NAMALWA (cell line): ENCODE measurements around the gene GTSF1L.

Experiments
- DNase-seq: peaks from one replicate; pipeline ENCODE4 v3.0.0-alpha.2; 2015; ENCODE audit warnings: low spot score

Gene GTSF1L

DNA sequence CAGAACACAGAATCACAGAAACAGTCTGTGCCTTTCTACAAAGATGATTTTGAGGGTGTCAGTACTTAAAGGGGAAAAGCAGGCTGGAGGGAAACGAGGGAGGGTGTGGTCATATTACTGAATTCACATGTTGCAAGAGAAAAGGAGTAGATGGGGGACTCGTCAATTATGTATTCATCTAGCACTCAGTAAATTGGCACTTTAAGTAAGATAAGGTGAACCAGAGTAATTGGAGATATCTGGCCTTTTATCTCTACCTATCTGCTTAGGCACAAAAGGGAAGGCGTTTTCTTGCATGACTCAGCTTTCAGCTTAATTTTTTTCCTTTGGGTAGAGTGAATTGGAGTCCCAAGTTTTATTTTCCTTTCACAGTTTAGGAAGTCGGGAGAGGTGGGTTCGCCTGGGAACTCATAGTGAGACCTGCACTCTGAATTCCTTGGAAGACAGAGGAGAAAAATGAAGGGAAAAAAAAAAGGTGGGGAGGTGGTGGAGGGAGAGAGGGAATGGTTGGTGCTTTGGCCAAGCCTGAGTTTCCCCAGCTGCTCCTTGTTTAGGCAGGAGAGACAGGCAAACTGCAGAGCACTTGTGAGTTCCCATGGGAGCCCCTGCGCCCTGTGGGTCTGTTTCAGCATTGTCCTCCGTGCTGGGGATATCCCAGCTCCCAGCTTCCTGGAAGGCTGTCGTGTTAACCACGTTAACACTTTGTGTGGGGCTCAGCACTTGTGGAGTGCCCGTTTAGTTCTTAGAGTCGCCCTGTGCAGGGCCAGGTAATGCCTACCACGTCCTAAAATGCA is 19.7 kb upstream of the GTSF1L start:
- DNase-seq: no peak

DNA sequence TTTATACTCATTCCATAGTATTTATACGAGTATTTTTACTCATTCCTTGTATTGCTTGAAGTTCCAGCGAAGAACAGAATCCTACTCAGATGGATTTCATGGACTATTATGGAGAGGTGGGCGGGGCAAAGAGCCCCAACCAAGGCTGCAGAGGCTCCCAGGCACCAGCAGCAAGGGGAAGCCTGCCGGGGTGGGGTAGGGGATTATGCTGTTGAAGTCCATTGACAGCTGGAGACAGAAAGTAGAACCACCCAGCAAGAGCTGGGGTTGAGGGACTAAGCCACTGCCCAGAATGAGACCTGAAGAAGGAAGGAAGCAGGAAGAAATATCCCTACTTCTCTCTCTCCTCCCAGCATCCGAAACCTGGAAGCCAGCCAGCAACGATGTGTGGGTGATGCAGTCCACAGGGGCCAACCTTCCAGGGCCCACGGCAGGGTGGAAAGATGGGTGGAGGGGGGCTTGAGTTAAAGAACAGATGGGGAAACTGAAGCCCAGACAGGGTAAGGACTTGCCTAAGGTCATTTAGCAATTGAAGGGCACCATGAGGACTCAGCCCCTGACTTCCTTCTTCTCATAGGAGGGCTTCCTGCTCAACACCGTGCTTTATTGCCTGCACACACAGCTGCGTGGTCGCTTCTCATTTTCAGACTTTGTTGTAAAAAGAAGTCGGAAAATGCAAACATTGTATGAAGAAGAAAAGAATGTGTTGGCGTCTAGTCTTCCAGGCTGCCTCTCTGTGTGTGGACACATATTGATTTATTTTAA is 18.3 kb upstream of the GTSF1L start:
- peak; percentile 25 for DNase-seq

DNA sequence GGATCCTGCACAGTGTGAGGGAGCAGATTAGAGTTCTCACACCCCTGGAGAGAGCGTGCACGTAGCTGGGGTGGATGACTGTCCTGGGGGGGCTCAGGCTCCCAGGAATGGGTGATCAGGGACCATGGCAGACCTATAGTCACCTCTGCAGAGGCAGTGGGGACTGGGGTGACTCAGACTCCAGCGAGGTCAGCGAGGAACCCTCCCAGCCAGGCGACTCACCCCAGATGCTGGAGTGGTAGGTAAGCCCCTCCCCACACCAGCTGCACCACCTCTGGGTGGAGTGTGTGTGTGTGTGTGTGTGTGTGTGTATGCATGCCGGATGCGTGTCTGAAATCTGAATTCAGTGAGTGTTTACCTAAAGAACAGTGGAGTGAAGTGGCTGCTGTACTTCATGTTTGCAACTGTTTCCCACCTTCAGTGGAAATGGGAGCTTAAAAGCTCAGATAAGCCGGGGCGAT is 17.4 kb upstream of the GTSF1L start:
- DNase-seq: no peak

DNA sequence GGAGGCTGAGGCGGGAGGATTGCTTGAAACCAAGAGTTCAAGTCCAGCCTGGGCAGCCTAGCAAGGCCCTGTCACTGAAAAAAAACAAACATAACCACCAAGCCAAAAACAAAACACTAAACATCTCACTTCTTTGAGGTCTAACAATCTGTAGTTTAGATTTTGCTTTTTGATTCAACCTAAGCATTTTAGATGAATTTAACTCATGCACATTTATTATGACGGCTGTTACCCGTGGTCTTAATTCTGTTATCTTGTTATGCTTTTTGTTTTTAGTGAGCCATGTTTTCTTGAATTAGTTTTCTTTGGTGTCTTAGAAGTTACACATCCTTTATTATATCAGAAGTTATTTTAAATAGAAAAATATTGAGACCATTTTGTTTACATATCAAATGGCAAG is 13.8 kb upstream of the GTSF1L start:
- no peak for DNase-seq

DNA sequence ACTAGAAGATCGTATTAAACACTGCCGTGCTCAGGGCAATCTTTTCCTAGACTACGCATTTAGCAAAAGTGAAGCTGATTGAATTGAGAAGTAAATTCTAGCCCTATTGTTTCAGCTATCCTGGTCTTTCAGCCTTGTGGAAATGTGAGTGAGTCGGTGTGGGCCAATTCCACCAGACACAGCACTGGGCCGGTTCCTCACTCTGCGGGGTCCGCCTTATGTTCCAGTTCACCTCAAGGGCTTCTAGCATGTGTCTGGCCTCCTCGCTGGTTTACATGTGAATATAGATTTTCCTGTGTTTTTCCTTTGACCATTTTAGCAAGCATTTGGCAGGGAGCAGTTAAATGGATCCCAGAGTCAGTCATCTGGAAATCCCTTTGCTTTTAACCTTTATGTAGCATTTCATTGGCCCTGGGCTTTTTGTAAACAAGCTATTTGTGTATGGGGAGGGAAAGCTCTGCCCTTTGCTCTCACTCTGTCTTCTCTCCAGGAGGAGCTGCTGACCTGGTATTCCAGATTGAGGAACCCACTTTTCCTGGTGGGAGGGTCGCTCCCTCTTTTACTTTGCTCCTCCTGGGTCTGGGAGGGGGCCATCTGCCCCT is 12.4 kb upstream of the GTSF1L start:
- DNase-seq: no peak

DNA sequence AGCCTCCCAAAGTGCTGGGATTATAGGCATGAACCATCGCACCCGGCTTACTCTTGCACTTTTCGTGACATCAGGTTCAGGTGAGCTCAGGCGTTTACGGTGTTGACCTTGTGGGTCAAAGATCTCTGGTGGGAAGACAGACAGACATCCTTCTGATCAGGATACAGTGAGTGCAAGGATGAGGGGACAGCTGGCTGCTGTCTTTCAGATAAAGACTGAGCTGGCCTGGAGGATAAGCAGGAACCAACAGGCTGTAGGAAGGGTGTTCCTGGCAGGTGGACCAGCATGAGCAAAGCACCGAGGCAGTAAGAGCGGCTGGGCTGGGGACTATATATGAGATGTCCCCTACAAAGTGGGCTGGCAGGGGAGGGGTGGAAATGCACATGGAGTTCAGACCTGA is 11.1 kb upstream of the GTSF1L start:
- DNase-seq: no peak

DNA sequence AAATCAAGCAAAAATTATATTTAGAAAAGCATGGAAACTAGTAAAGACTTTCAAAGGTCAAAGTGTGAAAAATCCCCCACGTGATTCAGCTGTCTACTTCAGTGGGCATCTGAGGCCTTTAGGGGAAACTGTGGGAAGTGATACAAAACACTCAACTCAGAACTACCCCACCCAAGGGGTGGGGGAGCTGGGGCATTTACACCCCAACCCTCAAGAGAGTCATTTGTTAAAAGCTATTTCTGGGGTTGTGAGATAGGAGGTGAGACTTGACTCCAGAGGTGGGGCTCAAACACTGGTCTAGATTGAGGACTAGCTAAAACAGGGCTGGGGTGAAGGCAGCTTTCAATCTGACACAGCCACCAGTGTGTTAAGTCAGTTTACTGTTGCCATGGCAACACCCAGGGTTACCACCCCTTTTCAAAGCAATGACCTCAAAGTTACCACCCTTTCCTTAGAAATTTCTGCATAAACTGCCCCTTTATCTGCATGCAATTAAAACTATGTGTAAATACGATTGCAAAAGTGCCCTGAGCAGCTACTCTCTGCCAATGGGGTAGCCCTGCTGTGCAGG is 9.9 kb upstream of the GTSF1L start:
- peak; percentile 57 for DNase-seq

DNA sequence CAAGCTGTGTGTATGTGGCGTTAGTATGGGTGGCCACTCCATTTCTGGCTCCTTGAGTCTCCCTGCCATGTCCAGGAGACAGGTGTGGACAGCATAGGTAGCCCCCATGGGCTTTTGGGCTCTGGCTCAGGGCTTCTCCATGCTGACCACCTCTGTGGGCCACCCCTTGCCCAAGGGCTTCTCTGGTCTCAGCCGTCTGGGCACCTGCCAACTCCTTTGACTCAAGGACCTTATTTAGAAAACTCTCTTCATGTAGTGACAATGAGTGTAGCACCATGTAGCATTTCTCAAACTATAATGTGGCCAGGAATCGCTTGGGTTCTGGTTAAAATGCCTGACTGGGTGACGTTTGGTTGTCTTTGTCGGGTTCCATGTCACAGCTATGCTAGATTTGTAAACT is 5.1 kb upstream of the GTSF1L start:
- DNase-seq: no peak

DNA sequence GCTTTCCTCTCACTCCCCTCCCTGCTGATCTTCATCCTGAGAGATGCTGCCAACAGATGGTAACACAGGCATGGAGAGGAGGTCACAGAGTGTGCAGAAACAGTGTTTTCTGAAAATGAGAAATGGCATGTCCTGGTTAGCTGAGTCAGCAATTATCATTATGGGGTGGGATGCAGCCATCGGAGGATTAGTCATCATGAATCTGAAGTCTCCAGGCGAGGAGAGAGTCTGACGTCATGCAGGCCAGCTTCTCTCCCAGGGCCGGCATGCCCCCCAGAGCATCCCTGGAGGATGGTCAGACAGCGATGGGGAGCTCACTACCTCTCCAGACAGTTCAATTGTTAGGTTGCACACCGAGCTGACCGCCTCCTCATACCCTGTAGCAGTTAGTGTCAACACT is 4.7 kb upstream of the GTSF1L start:
- DNase-seq: no peak

DNA sequence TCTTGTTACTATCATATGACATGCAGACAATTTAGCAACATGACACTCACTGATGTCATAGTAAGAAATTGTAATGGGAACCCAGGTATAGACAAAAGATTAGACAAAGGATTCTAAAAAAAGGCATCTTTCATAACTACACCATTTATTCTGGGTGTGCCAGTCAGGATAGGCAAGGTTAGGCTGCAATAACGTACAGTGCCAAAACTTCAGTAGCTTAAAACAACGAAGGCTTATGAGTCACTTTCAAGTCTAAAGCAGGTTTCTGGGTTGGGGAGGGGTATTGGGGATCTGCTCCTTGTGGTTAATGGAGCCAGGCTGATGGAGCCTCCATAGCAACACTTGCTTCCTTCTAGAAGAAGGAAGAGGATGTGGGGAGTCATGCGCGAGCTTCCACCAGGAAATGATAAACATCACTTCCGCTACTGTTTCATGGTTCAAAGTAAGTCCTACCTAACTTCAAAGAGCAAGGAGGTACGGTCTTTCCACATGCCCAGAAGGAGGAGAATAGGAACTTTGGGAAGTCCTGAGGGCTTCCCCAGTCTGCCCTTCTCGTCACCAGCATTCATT is 2.0 kb upstream of the GTSF1L start:
- DNase-seq: no peak

DNA sequence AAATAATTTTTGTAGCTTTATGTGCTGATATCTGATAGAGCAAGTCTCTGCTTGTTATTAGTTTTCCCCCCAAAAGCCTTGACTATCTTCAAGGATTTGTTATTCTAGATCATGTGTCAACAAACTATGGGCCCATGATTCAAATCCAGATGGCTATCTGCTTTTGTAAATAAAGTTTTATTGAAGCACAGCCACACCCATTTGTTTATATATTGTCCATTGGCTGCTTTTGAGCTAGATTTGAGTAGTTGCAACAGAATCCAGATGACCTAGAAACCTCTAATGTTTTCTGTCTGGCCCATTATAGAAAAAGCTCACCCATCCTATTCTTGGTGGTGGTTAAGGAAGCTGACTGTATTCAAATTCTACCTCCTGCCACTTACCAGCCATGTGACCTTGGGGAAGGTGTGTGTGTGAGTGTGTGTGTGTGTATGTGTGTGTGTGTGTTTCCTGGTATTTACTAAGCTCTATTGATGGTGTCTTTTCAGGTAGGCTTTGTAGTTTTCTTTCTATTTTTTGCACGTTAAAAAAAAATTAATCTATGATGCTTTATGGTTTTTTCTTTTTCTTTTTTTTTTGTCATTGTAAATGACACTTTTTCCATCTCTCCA is 1.3 kb upstream of the GTSF1L start:
- no peak for DNase-seq

DNA sequence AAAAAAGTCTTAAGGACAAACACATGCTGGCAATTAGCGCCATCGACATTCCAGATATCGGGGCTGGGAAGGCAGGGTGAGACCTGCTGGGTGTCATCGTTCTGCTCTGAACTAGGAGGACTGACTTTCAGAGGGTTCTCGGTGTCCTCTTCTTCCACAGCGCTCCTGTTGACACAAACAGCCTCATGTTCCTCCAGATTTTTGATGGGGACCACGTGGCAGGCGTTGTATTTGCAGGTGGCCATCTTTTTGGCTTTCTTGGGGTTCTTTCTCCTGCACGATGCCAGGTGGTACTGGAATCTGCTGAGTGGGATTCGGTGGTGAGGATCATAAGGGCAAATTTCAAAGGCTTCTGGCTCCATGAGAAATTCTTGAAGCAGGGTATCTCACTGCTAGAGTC is 469 bp downstream of the GTSF1L start:
- DNase-seq: no peak

DNA sequence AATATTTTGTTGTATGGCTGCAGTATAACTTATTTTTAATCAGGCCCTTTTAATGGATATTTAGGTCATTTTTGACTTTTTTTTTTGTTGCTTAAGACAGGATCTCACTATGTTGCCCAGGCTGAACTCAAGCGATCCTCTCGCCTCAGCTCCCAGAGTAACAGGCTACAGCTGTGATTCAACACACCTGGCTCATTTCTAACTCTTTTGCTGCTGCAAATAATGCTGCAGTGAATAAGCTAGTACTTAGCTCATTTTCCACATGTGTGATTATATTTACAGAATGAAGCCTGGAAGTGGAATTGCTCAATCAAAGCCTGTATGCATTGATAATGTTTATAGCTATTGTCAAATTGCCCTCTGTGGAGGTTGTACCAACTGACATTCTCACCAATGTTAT is 1.1 kb downstream of the GTSF1L start:
- DNase-seq: no peak

DNA sequence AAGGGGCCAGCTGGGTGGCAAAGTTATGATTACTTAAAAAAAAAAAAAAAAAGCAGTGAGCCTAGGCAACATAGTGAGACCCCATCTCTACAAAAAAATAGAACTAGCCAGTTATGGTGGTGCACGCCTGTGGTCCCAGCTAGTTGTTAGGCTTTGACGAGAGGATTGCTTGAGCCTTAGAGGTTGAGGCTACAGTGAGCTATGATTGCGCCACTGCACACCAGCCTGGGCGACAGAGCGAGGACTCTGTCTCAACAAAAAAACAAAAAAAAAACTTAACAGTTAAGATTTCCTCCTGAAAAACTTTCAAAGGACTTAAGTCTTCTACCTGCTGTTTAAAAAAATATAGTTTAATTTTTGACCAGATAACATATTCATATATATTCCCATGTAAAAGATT is 2.4 kb downstream of the GTSF1L start:
- DNase-seq: no peak

DNA sequence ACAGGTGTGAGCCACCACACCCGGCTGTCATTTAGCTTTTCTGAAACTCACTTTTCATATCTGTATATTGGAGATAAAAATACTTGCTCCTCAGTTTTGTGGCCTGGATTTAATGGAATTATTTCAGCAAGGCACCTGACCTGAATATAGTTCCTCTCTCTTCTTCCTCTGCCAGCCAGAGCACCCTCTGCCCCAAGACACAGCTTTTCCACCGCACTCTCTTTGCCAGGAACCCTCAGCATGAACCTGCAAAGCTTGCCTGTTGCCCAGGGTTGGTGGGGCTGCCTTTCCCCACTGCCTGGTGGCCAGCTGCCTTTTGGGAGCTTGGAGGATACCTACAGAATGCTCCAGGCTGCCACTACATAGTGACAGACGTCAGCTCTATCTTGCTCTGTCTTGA is 3.1 kb downstream of the GTSF1L start:
- no peak for DNase-seq

DNA sequence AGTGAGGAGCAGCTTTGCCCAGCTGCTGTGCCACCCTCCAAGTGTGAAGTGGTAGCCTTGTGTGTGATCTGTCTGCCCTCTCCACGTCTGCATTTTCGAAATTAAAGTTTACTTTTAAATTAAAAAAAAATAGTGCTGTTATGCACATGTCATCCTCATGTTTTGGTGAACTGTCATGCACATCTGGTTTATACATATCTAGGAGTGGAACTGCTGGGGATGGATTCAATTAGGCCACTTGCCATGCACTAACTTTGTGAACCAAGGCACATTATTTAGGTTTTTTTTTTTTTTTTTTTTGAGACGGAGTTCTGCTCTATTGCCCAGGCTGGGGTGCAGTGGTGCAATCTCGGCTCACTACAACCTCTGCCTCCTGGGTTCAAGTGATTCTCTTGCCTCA is 3.6 kb downstream of the GTSF1L start:
- no peak for DNase-seq

DNA sequence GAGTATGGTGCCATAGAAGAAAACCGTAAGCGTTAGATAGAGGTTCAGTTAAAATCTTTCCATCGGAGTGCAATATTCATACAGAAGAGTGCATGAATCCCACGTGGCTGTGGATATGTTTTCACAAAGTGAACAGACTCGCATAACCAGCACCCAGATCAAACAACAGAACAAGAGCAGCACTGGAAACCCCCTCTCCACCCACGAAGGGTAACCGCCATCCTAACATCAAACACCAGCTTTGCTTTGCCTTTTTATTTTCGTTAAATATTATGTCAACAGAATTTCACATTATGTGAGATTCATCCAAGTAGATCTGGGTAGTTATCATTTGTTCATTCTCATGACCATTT is 4.7 kb downstream of the GTSF1L start:
- no peak for DNase-seq

DNA sequence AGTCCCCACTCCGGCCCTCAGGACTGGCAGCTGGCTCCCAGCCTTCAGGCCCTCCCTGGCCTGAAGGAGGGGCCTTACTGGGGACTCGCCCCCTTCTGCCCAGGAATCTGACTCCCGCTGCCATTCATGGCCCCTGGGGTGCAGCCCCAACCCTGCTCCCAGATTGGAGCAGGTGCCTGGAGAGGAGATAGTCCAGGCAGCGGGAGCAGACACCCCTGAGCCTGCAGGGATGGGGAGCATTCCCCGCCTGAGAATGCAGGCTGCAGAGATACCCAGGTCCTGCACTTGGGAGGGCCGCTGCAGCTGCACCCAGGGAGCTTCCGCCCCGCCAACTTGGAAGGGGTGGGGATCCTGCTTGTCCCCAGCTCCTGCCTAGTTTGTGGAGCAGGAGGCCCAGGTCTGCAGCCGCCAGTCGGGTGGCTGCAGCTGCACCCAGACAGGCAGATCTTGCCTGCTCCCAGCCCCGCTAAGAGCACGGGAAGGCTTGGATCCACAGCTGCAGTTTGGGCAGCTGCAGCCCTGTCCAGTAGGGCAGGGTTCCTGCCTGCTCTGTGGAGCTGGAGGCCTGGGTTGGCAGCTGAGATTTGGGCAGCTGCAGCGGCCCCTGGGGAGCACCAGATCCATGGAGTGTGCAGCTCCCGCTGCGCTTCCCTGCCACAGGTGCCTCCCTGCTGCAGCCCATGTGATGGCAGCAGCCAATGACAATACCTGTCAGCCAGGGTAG is 5.2 kb downstream of the GTSF1L start:
- DNase-seq: peak; percentile 57

DNA sequence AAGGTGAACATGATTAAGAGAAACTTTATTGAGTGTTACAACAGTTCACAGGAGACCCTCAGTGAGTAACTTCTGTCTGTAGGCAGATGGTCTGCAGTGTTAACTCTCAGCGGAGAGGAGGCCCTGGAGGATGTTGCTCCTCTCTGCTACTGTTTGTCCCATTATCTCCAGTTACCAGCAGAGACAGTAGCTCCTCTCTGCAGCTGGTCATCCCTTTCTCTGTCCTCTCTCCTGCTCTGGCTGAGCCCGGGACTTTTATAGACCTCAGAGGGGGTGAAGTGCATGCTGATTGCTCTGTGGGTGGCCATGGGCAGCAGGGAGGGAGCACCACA is 5.7 kb downstream of the GTSF1L start:
- DNase-seq: no peak

DNA sequence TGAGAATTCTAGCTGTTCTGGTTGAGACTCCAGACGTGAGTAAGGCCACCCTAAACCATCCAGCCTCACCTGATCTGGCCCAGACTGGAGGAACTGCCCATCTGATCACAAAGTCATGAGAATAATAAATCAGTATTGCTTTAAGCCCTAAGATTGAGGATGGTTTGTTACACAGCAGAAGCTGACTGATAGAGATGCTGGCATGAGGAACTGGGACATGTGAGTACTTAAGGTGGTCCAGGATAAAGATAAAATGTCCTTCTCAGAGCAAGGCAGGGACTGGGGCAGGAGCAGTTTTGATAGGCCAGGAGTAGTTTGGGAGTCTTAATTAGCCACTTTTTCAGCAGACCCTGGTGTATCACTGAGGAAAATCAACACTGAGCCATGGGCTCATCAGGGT is 6.8 kb downstream of the GTSF1L start:
- no peak for DNase-seq

DNA sequence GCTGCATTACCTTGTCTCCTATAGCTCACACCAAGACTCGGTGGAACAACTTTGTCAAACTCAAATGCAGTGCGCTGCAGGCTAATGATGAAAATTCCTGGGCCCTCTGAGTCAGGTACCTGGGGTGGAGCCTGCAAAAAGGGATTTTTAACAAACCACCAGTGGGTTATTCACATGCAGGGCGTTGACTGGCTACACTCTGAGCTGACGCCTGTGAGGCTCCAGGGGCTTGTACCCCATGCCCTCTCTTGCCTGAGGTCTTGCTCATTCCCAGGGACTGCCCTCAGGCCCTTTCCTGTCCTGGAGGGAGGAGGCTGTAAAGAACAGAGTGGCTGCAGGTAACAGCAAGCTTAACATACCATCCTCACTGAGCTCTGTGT is 9.2 kb downstream of the GTSF1L start:
- DNase-seq: no peak
